Suppressor macrophage (primary cell): ENCODE measurements around the gene RAD51B.
A peak's percentile ranks its signal among the peaks of the same experiment; 100 is the strongest.

Source experiments
- DNase-seq, 4 experiments: peaks; one replicate each; pipeline ENCODE4 v3.0.0-alpha.2; 2020 to 2022
- total RNA-seq, 17 experiments: gene quantifications; one replicate each; lab custom pipeline; 2026; ENCODE audit warnings: mixed read lengths in 6 of 17, inconsistent platforms in 3 of 17; lab: John Stamatoyannopoulos, UW

Gene RAD51B
- 4.2 to 17.1 (median 10.4) reads per million in 17 experiments for total RNA-seq

DNA sequence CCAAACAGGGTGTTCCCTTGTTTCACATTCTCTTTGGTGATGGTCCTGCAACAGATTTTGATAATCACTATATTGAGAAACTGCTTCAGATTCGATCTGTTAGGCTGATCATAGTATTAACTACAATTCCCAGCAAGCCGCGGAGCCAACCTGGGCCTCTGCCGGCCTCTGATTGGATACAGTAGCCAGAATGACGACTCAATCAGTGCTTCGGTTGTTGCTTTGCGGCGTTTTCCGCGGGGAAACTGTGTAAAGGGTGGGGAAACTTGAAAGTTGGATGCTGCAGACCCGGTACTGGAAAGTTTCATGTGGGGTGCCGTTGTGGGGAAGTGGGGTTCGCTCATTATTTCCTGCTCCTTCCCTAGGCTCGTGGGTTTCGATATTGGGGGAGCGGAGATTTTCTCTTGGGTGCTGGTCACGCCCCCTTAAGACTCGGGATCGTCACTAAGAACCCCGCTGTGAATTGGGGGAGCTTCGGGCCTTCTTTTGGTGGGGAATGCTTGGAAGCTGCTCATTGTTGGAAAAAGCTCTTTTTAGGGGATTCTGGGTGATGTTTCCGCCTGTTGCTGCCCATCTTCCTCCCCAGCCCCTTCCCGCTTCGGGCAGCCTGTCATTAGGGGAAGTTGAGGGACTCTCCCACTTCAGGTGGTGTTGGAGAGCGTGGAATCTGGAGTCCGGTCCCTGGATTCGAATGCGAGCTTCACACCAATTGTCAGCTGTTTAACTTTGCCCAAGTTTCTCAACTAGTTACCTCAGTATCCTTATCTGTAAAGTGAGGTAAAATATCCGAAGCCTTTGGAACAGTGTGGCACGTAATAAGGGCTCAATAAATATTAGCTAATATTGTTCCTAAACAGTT lies at the start of gene RAD51B:
TSS of gene RAD51B (plus strand) at position 217 of the 859 bp plus-strand sequence.
- DNase-seq: peak; percentile 90 to 95 (median 92)

DNA sequence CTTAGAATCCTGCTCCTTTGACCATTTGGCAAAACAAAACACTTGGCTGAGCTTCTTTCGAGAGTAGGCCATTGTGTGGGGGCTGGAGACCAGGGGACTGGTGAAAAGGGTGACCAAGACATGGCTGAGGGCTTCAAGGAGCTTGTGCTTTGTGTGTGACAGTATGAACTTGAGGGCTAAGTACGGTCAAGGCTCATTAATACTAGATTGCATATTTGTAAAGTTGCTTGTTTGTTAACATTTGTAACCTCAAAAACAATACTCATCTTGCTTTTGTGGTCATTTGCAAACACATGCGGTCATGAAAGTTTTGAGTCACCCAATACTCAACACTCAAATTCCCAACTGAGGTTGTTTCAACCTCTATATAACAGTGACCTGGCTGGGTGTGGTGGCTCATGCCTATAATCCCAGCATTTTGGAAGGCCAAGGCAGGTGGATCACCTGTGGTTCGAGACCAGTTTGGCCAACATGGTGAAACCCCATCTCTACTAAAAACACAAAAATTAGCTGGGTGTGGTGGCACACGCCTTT lies 45.7 kb upstream of the RAD51B start:
- no peak for DNase-seq

DNA sequence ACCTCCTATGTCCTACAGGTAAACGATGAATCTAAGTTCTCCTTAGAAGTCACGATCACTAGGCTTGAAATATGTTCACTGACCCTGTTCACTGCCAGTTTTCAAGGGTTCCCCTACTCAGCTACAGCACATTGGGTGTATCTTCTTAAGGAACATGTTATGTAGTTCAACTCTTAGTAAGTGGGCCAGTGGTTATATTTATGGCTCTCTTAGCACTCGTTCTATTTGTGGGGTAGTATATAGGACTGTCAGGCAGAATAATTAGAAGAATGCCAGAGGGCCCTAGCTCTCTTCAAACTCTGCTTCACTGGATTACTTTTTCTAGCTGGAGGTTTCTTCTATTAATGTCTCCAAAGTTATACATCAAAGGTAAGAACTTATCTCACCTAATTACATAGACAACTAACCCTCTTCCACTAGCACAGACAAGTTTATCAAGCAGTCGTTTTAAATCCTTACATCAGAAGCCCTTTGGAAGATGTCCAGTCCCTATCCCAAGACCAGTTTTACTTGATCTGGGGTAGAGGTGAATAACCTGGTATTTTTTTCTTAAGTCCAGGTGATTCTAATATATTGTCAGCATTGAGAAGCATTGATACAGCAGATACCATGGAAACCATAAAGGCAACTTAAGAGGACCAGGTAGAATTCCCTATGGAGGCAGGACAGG lies 42.8 kb upstream of the RAD51B start:
- DNase-seq: no peak

DNA sequence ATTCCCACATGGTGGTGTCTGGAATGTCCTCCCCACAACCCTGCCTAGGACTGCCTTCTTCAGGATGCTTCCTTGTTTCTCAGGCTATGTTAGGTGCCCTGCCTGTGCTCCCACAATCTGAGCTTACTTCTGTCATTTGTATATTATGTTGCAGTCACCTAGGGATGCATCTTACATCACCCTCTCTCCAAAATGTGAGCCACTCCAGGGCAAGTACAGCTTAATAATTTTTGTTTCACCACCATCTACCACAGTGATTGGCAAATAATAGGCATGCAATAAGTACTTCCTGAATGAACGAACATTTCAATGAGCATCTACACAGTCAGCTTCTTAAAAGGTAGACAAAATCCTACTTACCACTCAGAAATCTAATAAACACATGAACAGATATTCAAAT lies 40.8 kb upstream of the RAD51B start:
- DNase-seq: peak in 2 of 4 experiments; percentile 7

DNA sequence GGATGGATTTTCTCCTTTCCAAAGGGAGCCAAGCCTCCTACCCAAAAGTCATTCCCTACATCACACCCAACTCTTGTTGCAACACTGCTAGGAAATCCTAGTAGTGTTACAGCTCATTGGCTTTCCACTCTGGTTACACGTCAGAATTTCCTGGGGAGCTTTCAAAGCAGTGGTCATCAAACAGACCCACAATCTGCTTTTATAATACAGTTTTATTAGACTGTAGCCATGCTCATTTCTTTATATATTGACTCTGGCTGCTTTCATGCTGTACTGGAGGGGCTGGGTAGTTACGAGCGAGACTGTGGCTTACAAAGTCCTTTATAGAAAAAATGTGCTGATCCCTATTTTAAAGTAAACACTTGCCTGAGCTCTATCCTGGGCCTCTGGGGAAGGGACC lies 37.5 kb upstream of the RAD51B start:
- DNase-seq: no peak

DNA sequence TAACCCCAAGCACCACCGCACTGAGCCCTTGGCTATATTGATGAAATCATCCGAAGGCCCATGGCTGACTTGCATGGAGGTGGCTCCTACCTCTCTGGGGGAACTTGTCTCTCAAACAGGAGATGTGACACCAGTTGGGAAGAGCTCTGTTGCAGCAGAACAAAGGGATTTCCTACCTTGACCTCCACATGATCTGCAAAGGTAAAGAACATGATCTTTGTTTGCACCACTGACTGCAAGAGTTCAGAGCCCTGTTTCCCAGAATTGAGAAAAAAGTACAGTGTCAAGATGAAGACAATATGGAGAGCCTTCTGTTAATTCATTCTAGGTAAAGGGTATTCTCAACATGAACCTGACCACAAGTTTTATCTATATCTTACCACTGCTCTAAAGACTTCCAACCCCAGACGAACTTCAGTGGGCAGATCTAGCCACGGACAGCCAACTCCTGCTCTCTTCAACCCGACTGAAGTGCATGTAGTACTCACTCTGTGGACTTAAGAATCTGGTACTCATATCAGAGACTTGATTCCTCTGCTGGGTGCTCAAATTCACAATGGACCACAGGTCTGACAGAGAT lies 35.2 kb upstream of the RAD51B start:
- DNase-seq: no peak

DNA sequence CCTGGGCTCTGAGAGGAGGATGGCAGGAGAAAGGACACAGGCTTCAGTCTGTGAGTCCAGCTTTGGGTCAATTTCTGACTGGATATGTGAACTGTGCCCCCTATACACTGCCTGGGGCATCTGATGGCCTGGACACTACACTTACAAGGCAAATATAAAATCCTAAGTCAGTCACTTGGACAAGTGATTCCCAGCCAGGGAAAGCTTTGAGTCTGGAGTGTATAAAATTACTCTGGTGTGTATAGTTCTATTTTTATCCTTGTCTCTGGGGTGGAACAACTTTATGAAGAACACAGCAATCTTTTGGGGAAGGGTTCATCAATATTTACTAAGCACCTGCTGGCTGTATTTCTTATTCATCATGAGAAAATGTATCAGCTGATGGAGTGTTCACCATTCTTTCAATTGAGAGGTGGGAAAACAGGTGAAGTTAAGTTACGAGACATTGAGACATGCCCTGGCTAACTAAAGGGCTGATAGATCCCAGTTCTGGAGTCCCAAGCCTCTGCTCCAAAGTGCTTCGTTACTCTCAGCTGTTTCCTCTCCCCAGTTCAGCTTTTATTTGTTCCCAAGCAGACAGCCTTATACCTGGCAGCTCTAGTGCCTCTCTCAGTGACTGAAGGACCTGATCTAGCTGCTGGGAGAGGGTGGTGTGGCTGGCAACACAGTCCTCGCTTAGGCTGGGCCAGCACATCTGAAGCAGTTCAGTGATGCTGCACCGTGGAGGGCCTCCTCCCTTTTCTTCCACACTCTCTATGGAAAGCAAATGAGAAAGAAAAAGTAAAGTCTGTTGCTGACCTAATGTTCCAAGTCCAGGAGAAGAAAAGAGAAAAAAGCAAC lies 34.1 kb upstream of the RAD51B start:
- no peak for DNase-seq

DNA sequence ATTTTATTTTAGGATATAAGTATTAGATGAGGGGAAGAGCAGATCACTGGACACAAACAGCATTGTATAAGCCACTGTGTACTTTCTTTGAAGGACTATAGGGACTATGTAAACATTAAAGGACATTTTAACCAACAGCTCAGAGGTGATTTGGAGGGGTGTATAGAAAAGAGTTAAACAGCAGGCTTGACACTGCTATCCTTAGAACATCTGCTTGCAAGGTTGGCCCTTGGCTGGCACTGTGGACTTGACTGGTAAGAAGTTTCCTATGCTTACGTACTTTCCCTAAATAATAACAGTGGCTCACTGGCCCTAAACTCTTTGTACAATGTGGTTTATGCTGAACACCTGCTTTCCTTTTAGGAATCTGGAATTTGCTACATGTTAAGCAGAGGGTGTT lies 31.9 kb upstream of the RAD51B start:
- no peak for DNase-seq

DNA sequence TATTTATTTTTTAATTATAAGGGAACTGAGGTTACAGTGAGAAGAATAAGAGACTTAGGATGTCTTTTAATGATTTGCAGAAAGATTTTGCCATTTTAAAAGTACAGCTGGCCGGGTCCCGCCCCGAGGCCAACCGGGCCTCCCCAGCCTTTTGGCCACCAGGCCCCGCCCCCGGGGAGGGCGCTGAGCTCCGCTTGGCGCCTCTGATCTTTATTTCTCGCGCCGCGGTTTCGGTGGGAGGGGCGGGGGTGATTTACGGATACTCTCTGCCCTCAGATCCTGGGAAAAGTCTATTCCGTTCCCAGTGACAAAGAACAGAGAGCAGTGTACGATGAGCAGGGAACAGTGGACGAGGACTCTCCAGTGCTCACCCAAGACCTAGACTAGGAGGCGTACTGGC lies 20.8 kb upstream of the RAD51B start:
- DNase-seq: no peak

DNA sequence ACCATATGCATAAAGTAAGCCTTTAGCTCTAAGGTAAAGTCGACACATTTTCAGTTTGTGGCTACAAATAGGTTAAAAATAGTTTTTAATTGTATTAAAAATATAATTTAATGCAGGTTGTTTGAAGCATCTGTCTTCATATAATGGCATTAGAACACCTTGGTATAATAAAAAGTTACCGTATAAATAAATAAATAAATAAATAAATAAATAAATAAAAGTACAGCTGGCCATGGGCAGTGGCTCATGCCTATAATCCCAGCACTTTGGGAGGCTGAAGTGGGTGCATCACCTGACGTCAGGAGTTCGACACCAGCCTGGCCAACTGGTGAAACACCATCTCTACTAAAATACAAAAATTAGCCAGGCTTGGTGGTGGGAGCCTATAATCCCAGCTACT lies 18.8 kb upstream of the RAD51B start:
- no peak for DNase-seq

DNA sequence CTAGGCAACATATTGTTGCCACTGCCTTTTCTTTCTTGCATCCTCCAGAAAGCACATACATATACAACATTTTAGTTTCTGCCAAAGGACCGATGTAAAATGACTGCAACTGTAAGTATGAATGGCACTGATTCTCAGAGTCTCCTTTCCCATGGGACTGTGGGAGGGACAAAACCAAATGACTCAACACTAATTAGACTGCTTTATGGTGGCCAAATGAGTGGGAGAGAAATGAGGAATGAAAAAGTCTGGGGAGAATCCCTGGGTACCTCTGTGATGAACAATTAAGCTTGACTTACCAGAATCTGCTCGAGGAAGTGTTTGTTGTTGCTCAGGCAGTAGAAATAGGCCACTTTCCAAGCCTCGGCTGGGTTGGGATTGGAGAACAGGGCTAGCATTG lies 13.3 kb upstream of the RAD51B start:
- no peak for DNase-seq

DNA sequence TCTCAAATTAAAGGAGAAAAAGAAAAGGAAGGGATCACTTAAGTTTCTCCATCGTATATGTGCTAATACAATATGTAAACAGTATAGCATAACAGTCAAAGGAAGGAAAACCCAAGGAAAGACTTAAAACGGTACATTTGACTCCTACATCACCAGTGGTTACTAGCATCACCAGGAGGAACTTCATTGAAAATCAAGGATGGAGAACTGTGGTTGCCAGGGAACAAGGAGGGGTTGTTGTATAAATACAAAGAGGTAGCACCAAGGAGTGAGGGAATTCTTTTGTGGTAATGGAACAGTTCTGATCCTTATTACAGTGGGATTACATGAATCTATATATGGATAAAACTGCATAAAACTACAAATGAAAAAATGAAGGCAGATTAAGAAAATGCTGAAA lies 4.8 kb upstream of the RAD51B start:
- DNase-seq: peak; percentile 23 to 51 (median 40)

DNA sequence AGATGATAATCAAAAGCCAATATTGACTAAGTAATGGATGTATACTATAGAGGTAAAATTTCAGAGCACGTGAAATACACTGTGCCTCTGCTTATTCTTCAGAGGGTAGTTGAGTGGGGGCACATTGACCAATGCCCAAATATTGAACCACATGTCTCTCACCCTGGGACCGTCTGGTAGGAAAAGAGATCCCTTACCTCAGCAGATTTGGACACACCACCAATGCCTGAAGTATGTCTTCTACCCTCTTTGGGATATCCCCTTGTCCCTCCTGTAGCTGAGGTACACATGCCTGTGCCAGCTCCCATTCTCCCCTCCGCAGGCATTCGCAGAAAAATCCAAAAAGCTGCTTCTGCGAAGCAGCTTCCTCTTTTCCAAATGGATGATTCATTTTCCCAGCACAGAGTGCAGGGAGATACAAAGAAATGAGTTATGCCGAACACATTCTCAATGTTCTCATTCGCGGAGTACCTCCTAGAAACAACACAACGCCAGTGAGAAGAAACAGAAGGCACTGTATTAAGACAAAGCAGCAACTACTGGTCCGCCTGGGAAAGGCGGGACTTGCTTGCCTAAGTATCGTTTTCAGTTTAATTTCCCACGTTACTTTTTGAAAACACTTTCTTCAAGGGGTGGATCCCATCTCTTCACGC lies 3.9 kb upstream of the RAD51B start:
- DNase-seq: peak; percentile 49 to 71 (median 58)

DNA sequence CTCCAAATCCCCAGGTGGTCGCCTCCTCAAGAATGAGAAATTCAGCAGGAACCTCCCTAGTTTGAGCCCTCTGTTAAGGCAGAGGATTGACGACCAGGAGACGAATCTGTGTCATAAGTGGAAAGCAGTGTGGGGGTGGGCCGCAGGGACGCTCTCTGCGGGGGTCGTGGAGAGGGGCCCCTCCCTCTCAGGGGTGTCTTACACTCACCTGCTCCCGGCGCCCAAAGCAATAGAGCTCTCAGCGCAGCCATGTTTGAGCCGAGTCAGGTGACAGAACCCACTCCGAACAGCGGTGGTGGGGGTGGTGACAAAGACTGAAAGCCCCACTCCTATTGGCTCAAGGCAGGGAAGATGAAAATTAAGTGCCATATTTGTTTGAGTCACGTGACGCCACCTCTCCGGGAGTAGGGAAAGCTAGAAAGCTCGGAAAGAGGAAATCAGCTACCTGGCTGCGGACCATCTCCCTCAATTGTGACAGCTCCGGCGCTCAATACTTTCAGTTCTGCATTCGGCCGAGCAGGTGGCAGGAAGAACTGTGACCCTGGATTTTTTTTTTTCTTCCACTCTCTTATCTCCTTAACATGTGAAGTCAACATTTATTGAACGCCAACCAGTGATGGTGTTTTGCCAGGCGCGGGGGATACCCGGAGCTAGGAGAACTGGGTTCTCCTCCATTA lies 3.1 kb upstream of the RAD51B start, which contains the start of gene ZFYVE26:
TSS of gene ZFYVE26 (minus strand) at position 265 of the 677 bp plus-strand sequence. CDS start 627 bp downstream, outside the sequence.
- DNase-seq: peak; percentile 91 to 96 (median 94)

DNA sequence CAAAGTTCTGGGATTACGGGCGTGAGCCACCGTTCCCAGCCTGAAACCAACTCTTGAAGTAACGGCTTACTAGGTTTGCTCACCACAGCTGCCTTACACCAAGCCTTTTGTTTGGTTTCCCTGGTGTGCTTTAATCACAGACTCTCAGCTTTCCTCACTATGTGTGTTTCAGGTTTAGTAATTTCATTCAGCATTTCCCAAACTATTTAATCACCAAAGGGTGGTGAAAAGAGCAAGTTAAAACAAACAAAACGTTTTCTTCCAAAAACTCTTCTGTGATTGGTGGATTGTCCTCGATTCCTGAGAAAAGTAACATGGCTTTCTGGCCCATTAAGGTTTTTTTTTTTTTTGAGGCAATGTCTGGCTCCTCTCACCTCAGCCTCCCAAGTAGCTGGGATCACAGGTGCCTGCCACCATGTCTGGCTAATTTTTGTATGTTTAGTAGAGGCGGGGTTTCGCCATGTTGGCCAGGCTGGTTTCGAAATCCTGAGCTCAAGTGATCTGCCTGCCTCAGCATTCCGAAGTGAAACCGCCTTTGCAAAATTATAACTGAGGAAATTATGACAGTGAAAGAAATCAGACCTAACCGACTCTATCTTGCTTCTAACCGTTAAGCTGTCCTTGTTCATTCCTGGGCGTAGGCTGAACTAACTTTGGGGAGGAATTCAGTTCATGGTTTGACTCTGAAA lies 1.7 kb upstream of the RAD51B start:
- DNase-seq: peak; percentile 61 to 79 (median 74)

DNA sequence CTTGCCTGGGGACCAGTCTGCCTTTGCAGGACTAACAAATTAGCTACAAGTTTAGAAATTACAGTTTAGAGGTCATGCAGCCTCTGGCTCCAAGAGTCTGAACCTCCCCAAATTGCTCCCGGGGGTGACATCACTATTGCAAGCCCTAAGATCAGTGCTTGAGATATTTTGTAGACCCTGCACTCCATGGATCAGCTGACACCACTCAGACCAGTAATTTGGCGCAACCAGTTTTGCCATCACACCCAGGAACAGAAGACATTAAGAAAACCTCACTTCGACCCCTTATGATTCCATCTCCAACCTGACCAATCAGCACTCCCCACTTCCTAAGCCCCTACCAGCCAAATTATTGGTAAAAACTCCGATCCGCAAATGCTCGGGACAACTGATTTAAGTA lies 1.1 kb upstream of the RAD51B start:
- peak in 1 of 4 experiments; percentile 5 for DNase-seq

DNA sequence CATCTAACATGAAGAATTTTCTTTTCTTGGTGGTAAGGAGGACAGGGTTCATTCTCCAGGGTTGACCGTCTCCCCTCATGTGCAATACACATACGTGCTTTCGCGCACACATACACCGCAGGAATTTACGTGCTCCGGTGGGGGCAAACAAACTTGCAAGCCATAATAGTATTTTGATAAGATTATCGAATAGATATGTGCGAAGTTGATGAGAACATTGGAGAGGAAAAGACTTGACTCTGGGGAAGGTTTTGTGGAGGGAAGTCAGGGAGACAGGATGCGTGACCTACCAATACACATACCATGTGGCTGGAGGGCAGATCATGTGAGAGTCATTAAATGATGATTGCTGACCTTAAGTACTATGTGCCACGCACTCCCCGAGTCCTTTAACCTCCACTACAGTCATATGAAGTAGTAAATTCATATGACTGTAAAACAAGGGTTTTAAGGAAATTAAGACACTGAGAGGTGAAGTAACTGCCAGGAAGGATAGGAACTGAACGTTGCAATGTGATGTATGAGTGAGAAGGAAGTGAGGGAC lies 921 bp downstream of the RAD51B start:
- peak; percentile 83 to 94 (median 88) for DNase-seq

DNA sequence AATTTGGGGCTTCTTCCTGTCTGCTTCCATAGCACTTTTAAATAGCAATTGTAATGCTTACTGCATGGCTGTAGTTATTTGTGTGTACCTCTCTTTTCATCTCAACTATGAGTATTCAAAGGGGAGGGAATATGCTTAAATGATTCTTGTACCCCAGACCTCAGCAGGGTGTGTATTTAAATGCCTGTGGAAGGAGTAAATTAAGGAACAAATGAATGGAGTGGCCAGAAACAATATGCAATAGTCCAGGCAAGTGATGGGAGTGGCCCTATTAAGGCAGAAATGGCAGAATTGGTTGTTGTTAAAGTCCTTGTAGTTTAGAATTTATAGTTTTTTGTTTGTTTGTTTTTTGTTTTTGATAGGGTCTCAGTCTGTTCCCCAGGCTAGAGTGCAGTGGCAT lies 1.5 kb downstream of the RAD51B start:
- DNase-seq: peak in 1 of 4 experiments; percentile 32

DNA sequence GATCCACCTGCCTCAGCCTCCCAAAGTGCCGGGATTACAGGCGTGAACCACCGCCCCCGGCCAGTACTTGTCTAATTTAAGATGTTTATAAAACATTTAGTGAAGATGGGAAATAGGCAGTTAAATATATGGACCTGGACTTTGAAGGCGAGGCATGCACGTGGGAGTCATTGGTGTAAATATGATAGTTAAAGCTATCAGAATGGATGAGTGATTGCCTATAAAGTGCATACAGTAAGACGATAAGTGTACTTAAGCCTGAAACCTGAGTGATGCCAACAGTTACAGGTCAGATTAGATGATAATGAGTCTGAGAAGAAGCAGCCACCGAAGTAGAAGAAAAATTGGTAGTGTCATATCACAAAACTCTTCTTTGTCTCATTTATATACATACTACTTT lies 11.5 kb downstream of the RAD51B start:
- no peak for DNase-seq

DNA sequence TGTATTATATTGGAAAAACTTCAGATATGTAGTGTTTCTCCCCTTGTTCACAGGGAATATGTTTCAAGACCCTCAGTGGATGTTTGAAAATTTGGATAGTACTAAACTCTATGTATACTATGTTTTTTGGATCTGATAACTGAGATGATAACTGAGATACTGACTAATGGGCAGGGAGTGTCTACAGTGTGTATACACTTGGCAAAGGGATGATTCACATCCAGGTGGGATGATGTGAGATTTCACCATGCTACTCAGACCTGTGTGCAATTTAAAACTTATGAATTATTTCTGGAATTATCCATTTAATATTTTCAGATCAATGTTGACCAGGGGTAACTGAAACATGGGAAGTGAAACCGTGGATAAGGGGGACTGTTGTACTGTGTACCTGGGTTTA lies 13.8 kb downstream of the RAD51B start:
- no peak for DNase-seq
